CD8-positive, alpha-beta memory T cell (primary cell): Measurements from ENCODE around the gene NID1. TPM values are rescaled to one million over a fixed set of nuclear protein-coding genes. Genes with fewer than 3 reads are reported as not detected.

Source experiments
- CTCF ChIA-PET: fragments of 350-600 bp; sonication (Branson Sonifier 250); formaldehyde crosslinking; loops from one replicate; lab custom pipeline; 2021; ENCODE audit warnings: antibody characterized with exemption; lab: Charles Lee
- POLR2A ChIA-PET: fragments of 350-600 bp; sonication (Branson Sonifier 250); formaldehyde crosslinking; loops from one replicate; lab custom pipeline; 2021; ENCODE audit warnings: antibody characterized with exemption; lab: Charles Lee
- DNase-seq, 5 donors: peaks; one replicate each; pipeline versions ENCODE4 v3.0.0 to v3.0.0-alpha.2; 2020 to 2022; ENCODE audit warnings: mixed read lengths in 1 of 5
- H3K27ac ChIP-seq: one replicate; pipeline ENCODE4 v1.7.0; 2013; ENCODE audit warnings: low read depth, mild to moderate bottlenecking, low read length, moderate library complexity
- H3K27me3 ChIP-seq: 2 replicates; pipeline ENCODE4 v1.7.0; 2013; ENCODE audit warnings: low read length, mild to moderate bottlenecking; ENCODE audit not compliant: insufficient read depth, poor library complexity, severe bottlenecking
- H3K36me3 ChIP-seq: 2 replicates; pipeline ENCODE4 v1.7.0; 2013; ENCODE audit warnings: mild to moderate bottlenecking, low read length, moderate library complexity; ENCODE audit not compliant: insufficient read depth
- H3K4me1 ChIP-seq: 2 replicates; pipeline ENCODE4 v1.7.0; 2013; ENCODE audit warnings: mild to moderate bottlenecking, low read length, moderate library complexity; ENCODE audit not compliant: insufficient read depth
- H3K4me3 ChIP-seq: 2 replicates; pipeline ENCODE4 v1.7.0; 2013; ENCODE audit warnings: mild to moderate bottlenecking, low read length
- H3K9me3 ChIP-seq: 2 replicates; pipeline ENCODE4 v1.7.0; 2013; ENCODE audit warnings: mild to moderate bottlenecking, low read length
- H3K27ac Mint-ChIP-seq, 8 donors: one replicate each; pipeline ENCODE4 v1.8.0; 2020 to 2021; ENCODE audit warnings: mixed read lengths in 8 of 8, mild to moderate bottlenecking in 6 of 8, inconsistent platforms in 3 of 8, moderate library complexity in 3 of 8
- H3K27me3 Mint-ChIP-seq, 2 donors: one replicate each; pipeline ENCODE4 v1.8.0; 2020 to 2021; ENCODE audit warnings: mixed read lengths in 2 of 2, mild to moderate bottlenecking in 1 of 2, moderate library complexity in 1 of 2
- H3K36me3 Mint-ChIP-seq, 3 donors: one replicate each; pipeline ENCODE4 v1.8.0; 2020 to 2021; ENCODE audit warnings: mixed read lengths in 3 of 3, inconsistent platforms in 1 of 3, mild to moderate bottlenecking in 1 of 3
- H3K4me1 Mint-ChIP-seq, 3 donors: one replicate each; pipeline ENCODE4 v1.8.0; 2020 to 2021; ENCODE audit warnings: mixed read lengths in 3 of 3, inconsistent platforms in 1 of 3, mild to moderate bottlenecking in 1 of 3
- H3K4me3 Mint-ChIP-seq, 7 donors: one replicate each; pipeline ENCODE4 v1.8.0; 2020 to 2021; ENCODE audit warnings: mixed read lengths in 7 of 7, mild to moderate bottlenecking in 6 of 7, moderate library complexity in 4 of 7, inconsistent platforms in 2 of 7
- H3K9me3 Mint-ChIP-seq, 5 donors: one replicate each; pipeline ENCODE4 v1.8.0; 2020 to 2022; ENCODE audit warnings: mixed read lengths in 5 of 5, mild to moderate bottlenecking in 3 of 5, moderate library complexity in 2 of 5, inconsistent platforms in 1 of 5
- polyA plus RNA-seq: library from polyadenylated mRNA; unstranded; fragments of 300-500 nt; fragmentation: Illumina TruSeq; gene quantifications from one replicate; pipeline ENCODE4 v1.2.3, GENCODE V29; 2021
- total RNA-seq, 2 experiments: library from RNA; stranded (reverse); gene quantifications; one replicate each; pipeline ENCODE4 v1.2.3, GENCODE V29; 2021

Gene NID1
- total and polyA plus RNA-seq, 3 experiments from 2014 or later = 0.09 to 0.15 TPM; not detected in 1

DNA sequence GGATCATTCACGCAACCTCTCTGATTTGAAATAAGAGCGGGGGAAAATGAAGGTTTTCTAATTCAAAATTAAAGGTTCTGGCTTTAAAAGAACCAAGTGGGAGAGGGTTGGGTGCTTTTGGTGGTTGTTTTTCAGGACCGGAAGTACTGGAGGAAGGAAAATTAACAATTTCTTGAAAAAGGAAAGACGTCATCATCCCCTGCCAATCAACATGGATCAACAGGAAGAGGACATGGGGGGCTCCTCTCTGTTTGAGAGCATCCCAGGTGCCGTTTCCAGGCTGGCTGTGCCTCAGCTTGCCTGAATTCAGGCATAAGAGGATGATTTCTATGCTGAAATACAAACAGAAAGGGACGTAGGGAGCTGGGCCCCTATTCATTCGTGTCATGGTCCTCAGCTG, 21.6 kb upstream of the NID1 start:
- H3K27ac Mint-ChIP-seq = no peak overlapping the region
- CTCF ChIA-PET = no interaction called here
- H3K4me1 Mint-ChIP-seq = no peaks in the 10 kb centered on the region
- H3K9me3 Mint-ChIP-seq = peaks cover 0 to 2% (median 0%) of the 10 kb centered on the region in 5 donors
- peaks cover 0 to 11% of the 10 kb centered on the region in 2 donors for H3K27me3 Mint-ChIP-seq
- no peak overlapping the region for H3K4me3 Mint-ChIP-seq
- Histone ChIP-seq H3K27me3 (no peaks in the 10 kb centered on the region), H3K9me3 (no peaks in the 10 kb centered on the region), H3K27ac (no peak overlapping the region), H3K4me1 (no peaks in the 10 kb centered on the region), H3K36me3 (no peaks in the 10 kb centered on the region), H3K4me3 (no peak overlapping the region)
- no peak for DNase-seq
- POLR2A ChIA-PET = no interaction called here
- no peaks in the 10 kb centered on the region for H3K36me3 Mint-ChIP-seq

DNA sequence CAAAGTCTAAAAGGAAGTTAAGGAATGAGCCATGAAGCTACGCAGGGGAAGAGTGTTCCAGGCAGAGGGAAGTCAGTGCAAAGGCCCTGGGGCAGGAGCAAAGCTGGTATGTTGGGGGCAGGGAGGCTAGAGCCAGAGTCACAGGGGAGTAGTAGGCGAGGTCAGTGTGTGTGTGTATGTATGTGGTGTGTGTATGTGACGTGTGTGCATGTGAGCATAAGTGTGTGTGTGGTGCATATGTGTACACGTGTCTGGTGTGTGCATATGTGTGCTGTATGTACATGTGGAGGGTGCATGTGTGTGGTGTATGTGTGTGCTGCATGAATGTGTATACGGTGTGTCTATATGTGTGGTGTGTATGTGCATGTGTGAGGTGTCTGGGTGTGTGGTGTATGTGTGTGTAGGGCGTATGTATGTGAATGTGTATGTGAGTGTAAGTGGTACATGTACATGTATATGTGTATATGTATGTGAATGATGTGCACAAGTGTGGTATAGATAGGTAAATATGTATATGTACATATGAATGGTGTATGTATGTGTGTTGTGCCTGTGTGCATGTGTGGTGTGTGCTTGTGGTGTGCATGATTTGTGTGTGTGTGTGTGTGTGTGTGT, 20.8 kb upstream of the NID1 start:
- Histone ChIP-seq H3K4me1 (no peaks in the 10 kb centered on the region), H3K9me3 (no peaks in the 10 kb centered on the region), H3K4me3 (no peak overlapping the region), H3K36me3 (no peaks in the 10 kb centered on the region), H3K27me3 (no peaks in the 10 kb centered on the region), H3K27ac (no peak overlapping the region)
- H3K27me3 Mint-ChIP-seq = peaks cover 0 to 11% of the 10 kb centered on the region in 2 donors
- DNase-seq = no peak
- H3K27ac Mint-ChIP-seq = no peak overlapping the region
- H3K4me1 Mint-ChIP-seq = no peaks in the 10 kb centered on the region
- ChIA-PET POLR2A (interaction anchor here (1.1 kb wide), 1 partner anchor 19 kb away, joined by 4 read pairs; no protein-coding TSS in a partner anchor), CTCF (no interaction called here)
- no peaks in the 10 kb centered on the region for H3K36me3 Mint-ChIP-seq
- no peak overlapping the region for H3K4me3 Mint-ChIP-seq
- H3K9me3 Mint-ChIP-seq = peaks cover 0 to 2% (median 0%) of the 10 kb centered on the region in 5 donors

DNA sequence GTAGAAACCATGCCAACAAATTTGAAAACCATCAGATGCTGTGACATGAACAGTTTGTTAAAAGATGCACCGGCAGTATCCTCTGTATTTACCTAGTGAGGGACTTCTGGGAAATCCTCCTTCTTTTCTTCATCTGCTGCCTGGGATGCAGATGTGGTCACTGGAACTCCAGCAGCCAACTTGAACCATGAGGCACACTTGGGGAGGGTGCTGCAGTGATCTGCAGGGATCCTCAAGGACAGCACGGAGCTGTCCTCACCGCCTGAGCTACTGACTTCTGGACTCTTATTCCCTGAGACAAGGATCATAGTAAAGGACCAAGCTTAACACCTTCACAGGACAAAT, 19.5 kb upstream of the NID1 start:
- no peaks in the 10 kb centered on the region for H3K4me1 Mint-ChIP-seq
- DNase-seq = no peak
- Histone ChIP-seq H3K9me3 (no peaks in the 10 kb centered on the region), H3K4me3 (no peak overlapping the region), H3K4me1 (no peaks in the 10 kb centered on the region), H3K27me3 (no peaks in the 10 kb centered on the region), H3K27ac (no peak overlapping the region), H3K36me3 (no peaks in the 10 kb centered on the region)
- no peak overlapping the region for H3K4me3 Mint-ChIP-seq
- peaks cover 0 to 2% (median 0%) of the 10 kb centered on the region in 5 donors for H3K9me3 Mint-ChIP-seq
- H3K36me3 Mint-ChIP-seq = no peaks in the 10 kb centered on the region
- peaks cover 0 to 10% of the 10 kb centered on the region in 2 donors for H3K27me3 Mint-ChIP-seq
- POLR2A ChIA-PET = no interaction called here
- H3K27ac Mint-ChIP-seq = no peak overlapping the region
- CTCF ChIA-PET = no interaction called here

DNA sequence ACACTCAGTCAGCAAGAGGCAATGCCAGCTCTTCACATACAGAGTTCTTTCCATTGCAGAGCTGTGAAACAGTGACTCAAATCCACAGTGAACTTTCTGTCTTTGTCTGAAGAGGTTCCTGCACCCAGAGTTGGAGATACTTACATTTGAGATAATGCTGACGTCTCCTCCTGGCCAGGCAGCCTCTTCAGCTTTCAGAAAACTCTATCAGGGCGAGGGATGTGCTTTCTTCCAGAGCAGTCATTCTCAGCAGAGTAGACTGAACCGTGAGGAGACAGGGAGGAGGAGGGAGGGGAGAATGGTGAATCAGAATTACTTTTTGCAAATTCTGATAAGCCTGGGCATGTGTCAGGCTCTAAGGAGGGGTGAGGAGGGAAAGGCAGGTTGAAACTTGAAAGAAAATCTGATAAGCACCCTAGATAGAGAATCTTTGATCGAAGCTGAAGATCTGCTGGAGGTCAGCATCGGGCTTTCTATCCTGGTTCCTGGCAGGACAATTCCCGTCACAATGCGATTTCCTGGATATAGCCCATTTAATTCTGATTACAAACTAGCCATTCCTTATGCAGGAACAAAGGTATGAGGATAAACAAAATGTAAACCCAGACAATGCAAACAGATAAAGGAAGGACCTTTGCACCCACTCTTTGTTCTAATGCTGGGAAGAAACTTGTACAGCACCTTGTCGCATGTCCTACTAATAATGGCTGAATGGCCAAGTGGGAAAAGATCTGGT, 18.9 kb upstream of the NID1 start:
- Histone ChIP-seq H3K4me1 (no peaks in the 10 kb centered on the region), H3K4me3 (no peak overlapping the region), H3K36me3 (no peaks in the 10 kb centered on the region), H3K9me3 (no peaks in the 10 kb centered on the region), H3K27me3 (no peaks in the 10 kb centered on the region), H3K27ac (no peak overlapping the region)
- DNase-seq = no peak
- H3K27ac Mint-ChIP-seq = no peak overlapping the region
- peaks cover 0 to 9% of the 10 kb centered on the region in 2 donors for H3K27me3 Mint-ChIP-seq
- H3K36me3 Mint-ChIP-seq = no peaks in the 10 kb centered on the region
- no peak overlapping the region for H3K4me3 Mint-ChIP-seq
- H3K4me1 Mint-ChIP-seq = no peaks in the 10 kb centered on the region
- POLR2A ChIA-PET = no interaction called here
- CTCF ChIA-PET = no interaction called here
- peaks cover 0 to 2% (median 0%) of the 10 kb centered on the region in 5 donors for H3K9me3 Mint-ChIP-seq

DNA sequence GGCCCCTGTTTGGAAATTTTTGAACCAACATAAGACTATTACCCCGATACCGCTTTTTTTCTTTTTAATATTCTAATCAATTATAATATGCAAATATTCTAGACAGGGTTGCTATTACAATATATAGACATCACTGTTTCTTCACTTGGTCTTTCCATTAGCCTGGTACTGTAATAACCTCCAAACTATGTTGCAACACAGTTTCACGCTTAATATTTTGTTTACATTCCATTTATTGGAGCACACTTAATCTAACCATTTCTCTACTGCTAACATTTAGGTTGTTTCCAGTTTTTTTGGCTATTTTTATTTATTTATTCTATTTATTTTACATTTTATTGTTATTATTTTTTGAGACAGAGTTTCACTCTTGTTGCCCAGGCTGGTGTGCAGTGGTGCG, 17.6 kb upstream of the NID1 start:
- Mint-ChIP-seq H3K27me3 (peaks cover 0 to 7% of the 10 kb centered on the region in 2 donors), H3K36me3 (no peaks in the 10 kb centered on the region), H3K27ac (no peak overlapping the region), H3K9me3 (no peaks in the 10 kb centered on the region), H3K4me1 (no peaks in the 10 kb centered on the region), H3K4me3 (no peak overlapping the region)
- Histone ChIP-seq H3K27me3 (no peaks in the 10 kb centered on the region), H3K27ac (no peak overlapping the region), H3K4me3 (no peak overlapping the region), H3K36me3 (no peaks in the 10 kb centered on the region), H3K4me1 (no peaks in the 10 kb centered on the region), H3K9me3 (no peaks in the 10 kb centered on the region)
- CTCF ChIA-PET = no interaction called here
- POLR2A ChIA-PET = no interaction called here
- no peak for DNase-seq

GRCh38 chr1:236081546-236082227, 16.8 kb upstream of the NID1 start:
- H3K4me1 ChIP-seq = no peaks in the 10 kb centered on the region
- no peaks in the 10 kb centered on the region for H3K9me3 ChIP-seq
- DNase-seq = no peak
- H3K4me3 ChIP-seq = no peak overlapping the region
- H3K36me3 Mint-ChIP-seq = no peaks in the 10 kb centered on the region
- no peak overlapping the region for H3K4me3 Mint-ChIP-seq
- H3K36me3 ChIP-seq = no peaks in the 10 kb centered on the region
- no peaks in the 10 kb centered on the region for H3K27me3 ChIP-seq
- H3K27me3 Mint-ChIP-seq = peaks cover 0 to 4% of the 10 kb centered on the region in 2 donors
- no peak overlapping the region for H3K27ac Mint-ChIP-seq
- CTCF ChIA-PET = no interaction called here
- no peak overlapping the region for H3K27ac ChIP-seq
- no peaks in the 10 kb centered on the region for H3K9me3 Mint-ChIP-seq
- H3K4me1 Mint-ChIP-seq = no peaks in the 10 kb centered on the region
- POLR2A ChIA-PET = interaction anchor here (0.6 kb wide), 1 partner anchor 231 kb away, joined by 3 read pairs; no protein-coding TSS in a partner anchor

DNA sequence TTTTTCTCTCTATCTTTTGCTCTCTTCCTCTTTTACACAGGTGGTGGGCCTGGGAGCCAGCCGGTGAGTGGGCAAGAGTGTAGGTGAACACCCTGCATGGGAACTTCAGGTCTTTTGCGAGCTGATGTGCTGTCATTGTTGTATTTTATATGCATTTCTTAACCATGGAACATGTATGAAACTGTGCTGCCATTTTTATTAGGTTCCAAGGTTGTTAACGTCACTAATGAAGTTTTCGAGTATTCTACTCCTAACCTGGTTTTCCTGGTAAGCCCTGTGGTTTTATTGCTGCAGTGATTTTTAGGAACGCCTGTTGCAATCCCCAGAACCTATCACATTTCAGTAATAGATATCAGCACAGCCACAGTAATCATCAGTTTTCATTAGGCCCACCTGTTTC, 14.8 kb upstream of the NID1 start:
- H3K4me3 ChIP-seq = no peak overlapping the region
- no peaks in the 10 kb centered on the region for H3K4me1 ChIP-seq
- H3K9me3 ChIP-seq = no peaks in the 10 kb centered on the region
- DNase-seq = no peak
- no peaks in the 10 kb centered on the region for H3K36me3 Mint-ChIP-seq
- H3K4me1 Mint-ChIP-seq = no peaks in the 10 kb centered on the region
- H3K4me3 Mint-ChIP-seq = no peak overlapping the region
- peaks cover 3% of the 10 kb centered on the region in 2 donors for H3K27me3 Mint-ChIP-seq
- POLR2A ChIA-PET = no interaction called here
- H3K36me3 ChIP-seq = no peaks in the 10 kb centered on the region
- peak overlapping the region in 1 of 8 donors; percentile 64 for H3K27ac Mint-ChIP-seq
- H3K27ac ChIP-seq = no peak overlapping the region
- no peaks in the 10 kb centered on the region for H3K27me3 ChIP-seq
- H3K9me3 Mint-ChIP-seq = no peaks in the 10 kb centered on the region
- CTCF ChIA-PET = no interaction called here

DNA sequence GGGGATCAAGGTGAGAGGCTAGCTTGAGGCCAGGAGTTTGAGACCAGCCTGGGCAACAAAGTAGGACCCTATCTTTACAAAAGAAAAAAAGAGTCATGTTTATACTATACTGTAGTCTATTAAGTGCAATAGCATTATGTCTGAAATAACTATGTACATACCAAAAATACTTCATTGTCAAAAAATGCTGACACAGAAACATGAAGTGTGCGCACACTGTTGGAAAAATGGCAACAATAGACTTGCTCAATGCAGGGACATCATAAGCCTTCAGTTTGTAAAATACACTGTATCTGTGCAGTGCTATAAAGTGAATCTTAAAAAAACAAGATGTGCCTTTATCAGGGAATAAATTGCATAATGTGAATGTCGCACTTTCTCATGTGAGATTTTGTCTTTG, 14.1 kb upstream of the NID1 start:
- H3K4me1 ChIP-seq = no peaks in the 10 kb centered on the region
- H3K36me3 ChIP-seq = no peaks in the 10 kb centered on the region
- no peak overlapping the region for H3K27ac ChIP-seq
- H3K4me3 Mint-ChIP-seq = no peak overlapping the region
- peaks cover 3% of the 10 kb centered on the region in 2 donors for H3K27me3 Mint-ChIP-seq
- no peaks in the 10 kb centered on the region for H3K9me3 ChIP-seq
- ChIA-PET POLR2A (no interaction called here), CTCF (no interaction called here)
- H3K4me3 ChIP-seq = no peak overlapping the region
- no peak for DNase-seq
- no peak overlapping the region for H3K27ac Mint-ChIP-seq
- no peaks in the 10 kb centered on the region for H3K4me1 Mint-ChIP-seq
- H3K27me3 ChIP-seq = no peaks in the 10 kb centered on the region
- no peaks in the 10 kb centered on the region for H3K9me3 Mint-ChIP-seq
- no peaks in the 10 kb centered on the region for H3K36me3 Mint-ChIP-seq
